Stimulated activated CD4-positive, alpha-beta T cell treated with anti-CD3 and anti-CD28 coated beads, Interleukin-15, amount 100 ng/mL, for 24 hours (primary cell): ENCODE results near the gene ORAI1.
"Not testable (repeated sequence)": the region's sequence is repeated elsewhere in the genome, so short reads cannot be mapped to it uniquely, and the experiment has no call there.

Experiments
- DNase-seq: peaks from one replicate; pipeline ENCODE4 v3.0.0-alpha.2; 2020

Gene ORAI1

GRCh38 chr12:121626087-121626852 is at the start of gene ORAI1:
ORAI1 (plus strand) TSS chr12:121626530.
- peak; percentile 98 for DNase-seq

DNA sequence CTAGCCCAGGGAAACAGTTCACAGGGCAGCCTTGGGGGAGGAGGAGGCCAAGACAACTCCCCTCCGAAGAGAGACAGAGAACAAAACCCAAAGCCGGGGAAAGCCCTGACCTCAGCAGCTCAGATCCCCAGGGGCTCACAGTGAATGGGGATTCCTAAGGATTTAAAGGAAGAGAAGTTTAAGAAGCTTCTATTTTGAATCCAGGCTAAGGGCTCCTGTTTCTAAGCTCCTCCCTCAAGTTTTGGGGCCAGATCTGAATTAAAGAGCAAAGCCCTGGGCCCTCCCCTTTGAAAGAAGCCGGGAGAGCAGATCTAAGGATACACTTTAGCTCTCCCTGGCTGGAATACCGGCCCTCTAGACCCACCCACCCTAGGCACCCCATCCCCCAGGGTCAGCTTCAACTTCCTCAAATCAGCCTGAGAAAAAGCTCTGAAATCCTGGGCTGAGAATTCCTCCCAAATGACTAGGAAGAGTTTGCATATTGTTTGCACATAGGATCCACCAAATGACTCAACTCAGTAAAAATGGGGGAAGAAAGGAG is 49.4 kb upstream of the ORAI1 start:
- no peak for DNase-seq

- DNase-seq, result no peak
These were observed 48.7 kb upstream of the ORAI1 start for GRCh38 chr12:121577443-121578180.

- peak; percentile 24 for DNase-seq
These were observed 47.8 kb upstream of the ORAI1 start for GRCh38 chr12:121578230-121579189.

DNA sequence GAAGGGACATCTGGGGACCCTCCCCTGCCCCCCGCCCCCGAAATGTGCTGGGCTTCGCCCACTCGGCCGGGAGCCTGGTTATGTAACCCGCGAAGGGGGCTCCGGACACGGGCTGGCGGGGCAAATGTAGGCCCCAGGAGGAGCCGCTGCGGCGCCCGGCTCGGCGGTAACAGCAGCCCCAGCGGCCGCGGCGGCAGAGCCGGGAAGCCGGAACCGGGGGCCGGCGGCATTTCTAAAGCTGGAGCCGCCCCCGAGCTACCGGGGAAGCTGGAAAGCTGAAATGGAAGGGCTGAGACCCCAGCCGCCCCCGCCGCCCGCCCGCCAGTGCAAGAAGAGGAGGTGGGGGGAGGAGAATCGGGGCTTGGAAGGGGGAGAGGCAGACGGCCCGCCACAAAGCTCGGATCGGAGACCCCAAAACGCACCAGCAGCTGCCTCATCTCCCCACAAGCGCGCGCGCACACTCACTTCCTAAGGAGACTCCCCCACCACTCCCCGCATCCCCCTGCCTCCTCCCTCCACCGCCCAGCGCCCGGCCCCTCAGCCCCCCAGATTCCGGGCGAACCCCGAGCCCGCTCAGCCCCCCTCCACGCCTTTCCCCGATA is 47.0 kb upstream of the ORAI1 start:
- peak; percentile 57 for DNase-seq

DNA sequence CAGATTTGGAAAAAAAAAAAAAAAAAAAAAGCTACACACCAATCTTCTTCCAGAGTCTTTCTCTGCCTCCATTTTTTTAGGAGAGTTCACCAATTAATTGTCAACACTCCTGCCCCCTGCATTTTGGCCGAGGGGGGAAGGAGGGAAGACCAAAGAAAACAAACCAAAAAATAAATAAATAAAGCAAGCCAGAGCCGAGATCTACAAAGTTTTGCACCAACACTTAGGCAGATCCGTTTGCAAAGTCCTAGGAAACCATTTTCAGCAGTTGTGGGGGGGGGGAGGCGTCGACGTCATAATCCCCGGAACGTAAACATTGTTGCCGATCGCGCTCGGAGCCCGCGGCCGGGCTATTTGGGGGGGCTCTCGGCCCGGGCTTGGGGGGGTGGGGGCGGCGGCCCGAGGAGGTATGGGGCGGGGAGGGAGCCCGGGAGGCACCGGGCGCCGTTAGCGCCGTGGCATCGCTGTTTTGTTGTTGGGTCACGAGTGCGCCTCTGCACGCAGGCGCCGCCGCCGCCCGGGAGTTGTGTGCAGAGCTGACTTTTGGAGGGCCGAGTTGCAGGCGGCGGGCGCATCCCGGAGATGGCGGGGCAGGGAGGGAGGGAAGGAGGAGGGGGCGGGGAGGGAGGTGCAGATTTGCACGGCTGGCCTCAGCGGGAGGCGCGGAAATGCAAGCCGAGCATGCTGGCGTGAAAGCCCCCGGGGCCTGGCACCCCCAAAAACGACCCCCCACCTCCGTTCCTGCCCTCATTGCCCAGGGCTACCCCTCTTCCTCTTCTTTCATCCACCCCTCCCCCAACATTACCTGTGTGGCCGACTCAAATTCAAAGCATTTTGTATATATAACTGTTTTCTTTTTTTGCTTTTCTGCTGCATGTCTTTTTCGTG is 46.1 kb upstream of the ORAI1 start:
- peak; percentile 78 for DNase-seq

GRCh38 chr12:121580959-121581685 is 45.2 kb upstream of the ORAI1 start, which contains the start of gene KDM2B:
KDM2B (minus strand) TSS chr12:121581023; CDS start chr12:121580911, 112 bp downstream.
- DNase-seq, result peak; percentile 36

DNA sequence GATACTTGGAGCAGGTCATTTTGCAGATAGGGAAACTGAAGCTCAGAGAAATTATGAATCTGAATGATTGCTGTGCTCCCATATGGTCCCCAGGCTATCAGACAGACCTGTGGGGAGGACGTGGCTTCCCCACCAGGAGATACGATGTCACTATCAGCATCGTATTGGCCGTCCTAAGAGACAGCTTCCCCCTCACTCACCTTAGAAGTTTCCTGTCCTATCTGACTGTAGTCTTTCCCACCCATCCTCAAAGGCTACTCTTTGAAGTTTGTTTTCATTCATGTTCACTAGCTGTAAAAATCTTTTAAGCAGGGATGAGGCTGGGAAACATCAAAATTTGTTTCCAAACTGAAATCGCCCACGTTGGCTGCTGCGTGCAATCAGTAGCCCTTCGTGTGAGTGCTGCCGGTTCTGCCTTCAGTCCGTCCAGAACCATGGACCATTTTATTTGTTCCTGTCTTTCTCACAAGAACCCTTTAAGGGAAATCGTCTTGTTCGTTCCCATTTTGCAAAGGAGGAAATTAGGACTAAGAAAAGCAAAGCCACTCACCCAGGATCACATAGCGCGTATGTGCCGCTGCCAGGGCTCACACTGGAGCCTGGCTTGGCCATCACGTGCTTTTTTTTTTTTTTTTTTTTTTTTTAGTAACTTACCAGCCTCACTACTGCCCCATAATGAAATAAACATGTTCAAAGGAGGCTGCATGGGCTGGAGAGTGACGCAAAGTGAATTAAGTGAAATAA is 44.5 kb upstream of the ORAI1 start:
- peak; percentile 18 for DNase-seq

GRCh38 chr12:121582583-121583333 is 43.6 kb upstream of the ORAI1 start:
- no peak for DNase-seq

GRCh38 chr12:121583334-121583661 is 43.0 kb upstream of the ORAI1 start:
- DNase-seq, result not testable (repeated sequence)

DNA sequence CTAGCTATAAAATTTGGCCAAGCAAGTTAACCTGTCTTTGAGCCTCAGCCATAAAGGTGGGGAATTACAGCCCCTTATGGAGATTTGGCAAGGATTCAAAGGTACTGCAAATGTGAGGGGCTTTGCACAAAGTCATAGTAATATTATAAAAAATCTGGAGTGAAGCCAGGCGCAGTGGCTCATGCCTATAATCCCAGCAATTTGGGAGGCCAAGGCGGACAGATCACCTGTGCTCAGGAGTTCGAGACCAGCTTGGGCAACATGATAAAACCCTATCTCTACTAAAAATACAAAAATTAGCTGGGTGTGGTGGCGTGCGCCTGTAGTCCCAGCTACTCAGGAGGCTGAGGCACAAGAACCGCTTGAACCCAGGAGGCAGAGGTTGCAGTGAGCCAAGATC is 41.4 kb upstream of the ORAI1 start:
- not testable (repeated sequence) for DNase-seq

DNA sequence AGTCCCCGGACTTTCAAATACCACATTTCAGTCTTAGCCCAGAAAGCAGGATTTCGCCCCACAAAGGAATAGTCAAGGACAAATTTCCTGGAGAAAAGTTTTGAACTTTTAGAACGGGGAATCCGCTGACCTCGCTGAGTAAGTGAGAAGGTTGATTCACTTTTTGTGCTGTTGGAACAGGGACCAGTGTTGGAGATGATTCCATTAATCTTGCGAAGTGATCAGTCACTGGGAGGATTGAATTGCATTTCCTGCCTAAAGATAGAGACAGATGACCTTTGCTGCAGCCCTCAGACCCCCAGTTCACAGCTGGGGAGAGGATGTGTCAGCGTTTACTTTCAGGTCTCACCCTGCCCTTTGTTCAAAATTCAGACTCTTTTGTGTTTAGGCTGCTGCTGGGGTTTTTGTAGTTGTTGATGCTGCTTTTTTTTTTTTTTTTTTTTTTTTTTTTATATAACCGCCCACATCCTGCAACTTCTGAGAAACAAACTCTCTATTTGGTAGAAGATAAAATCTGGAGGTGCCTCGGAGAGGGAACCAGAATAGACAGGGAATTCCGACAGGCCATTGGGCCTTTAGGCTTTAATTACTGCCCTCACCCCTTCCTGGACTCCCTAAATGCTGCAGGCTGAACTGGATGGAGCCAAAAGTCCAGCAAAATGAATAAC is 35.7 kb upstream of the ORAI1 start:
- peak; percentile 70 for DNase-seq

DNA sequence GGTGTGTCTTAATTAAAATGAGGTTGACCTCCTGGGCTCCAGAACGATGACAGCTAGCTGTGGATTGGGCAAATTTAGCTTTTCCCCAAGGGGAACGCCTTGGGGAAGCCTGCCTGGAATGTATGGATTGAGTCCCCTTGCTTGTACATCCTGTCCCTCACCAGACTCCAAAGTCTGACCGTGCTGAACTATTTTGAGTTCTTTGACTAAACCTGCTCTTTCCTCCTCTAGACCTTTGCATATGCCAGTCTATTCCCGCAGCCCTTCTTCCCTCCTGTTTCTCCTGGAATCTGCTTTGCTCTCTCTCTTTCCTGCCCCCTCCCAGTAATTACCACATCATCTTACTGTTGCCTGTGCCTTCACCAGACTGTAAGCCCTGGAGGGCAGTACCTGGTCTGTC is 34.0 kb upstream of the ORAI1 start:
- DNase-seq, result no peak

DNA sequence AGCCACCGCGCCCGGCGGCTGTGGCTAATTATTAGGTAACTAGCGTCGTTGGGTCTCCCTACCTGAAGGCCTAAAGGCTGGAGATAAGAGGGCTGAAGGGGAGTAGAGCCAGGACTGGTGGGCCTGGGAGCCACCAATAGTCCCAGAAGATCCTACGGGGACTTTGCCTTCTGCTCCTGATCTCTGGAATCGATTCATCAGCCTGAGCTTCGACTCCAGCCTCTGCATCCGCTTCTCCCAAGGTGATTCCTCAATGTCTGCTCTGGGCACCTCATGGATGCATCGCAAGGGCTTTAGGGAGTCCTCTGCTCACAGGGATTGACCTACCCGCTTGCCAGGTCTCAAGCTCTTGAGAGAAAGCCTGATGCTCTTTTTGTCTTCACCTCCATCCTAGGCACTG is 30.8 kb upstream of the ORAI1 start:
- no peak for DNase-seq

DNA sequence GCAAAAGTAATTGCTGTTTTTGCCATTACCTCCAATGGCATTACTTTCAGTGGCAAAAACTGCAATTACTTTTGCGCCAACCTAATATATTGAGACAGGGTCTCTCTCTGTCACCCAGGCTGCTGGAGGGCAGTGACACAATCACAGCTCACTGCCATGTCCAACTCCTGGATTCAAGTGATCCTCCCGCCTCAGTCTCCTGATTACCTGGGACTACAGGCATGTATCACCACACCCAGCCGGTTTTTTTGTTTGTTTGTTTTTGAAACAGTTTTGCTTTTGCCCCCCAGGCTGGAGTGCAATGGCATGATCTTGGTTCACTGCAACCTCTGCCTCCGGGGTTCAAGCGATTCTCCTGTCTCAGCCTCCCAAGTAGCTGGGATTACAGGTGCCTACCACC is 29.8 kb upstream of the ORAI1 start:
- DNase-seq, result no peak

DNA sequence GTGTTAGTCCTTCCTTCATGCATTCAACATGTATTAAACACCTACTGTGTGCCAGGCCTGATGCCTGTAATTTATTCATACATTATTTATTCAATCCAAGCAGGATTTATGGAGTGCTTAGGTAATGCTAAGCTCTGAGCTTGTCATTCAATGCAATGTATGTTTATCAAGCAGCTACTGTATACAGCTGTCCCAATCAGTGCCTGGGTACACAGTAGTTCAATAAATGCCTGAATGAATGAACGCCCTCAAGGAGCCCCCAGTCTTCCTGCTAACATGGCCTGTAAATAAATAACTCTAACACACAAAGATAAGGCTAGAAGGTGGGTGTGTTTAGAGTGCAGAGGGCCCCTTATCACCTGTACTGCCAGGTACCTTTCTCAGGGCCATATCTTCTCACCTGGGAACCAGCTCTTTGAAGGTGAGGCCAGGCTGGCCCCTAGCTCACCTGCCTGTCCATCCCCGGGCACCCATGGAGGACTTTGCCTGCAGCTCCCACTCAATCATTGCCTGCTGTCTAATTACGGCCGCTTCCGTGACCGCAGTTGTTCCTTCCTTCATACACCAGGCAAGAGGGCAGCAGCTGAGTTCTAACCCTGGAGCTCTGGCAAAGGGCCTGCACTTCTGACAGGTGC is 25.5 kb upstream of the ORAI1 start:
- no peak for DNase-seq

GRCh38 chr12:121602766-121603165 is 23.6 kb upstream of the ORAI1 start:
- no peak for DNase-seq

GRCh38 chr12:121603581-121603980 is 22.7 kb upstream of the ORAI1 start:
- no peak for DNase-seq
